ENCODE measurements around the gene PRKCB. TPM values are rescaled to one million over a fixed set of nuclear protein-coding genes. Genes with fewer than 3 reads are reported as not detected.

PRKCB gene
- total and polyA plus RNA-seq, 2 experiments from 2014 or later: 3.7 to 16.4 TPM

DNA sequence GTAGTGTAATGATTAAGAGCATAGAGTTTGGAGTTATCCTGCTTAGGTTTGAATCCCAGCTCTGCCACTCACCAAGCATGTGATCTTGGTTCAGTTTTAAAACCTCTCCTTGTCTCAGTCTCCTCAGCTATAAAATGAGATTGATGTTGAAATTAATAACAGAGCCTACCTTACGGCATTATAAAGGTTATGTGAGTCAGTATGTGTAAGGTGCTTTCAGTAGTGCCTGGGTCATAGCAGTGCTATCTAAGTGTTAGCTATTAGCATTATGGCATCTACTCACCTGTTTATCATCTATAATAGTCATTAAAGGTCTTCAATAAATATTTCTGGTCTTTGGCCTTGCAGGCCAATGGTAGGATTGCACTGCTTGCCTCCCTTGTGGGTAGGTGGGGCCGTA lies 53.4 kb downstream of the PRKCB start:
- Histone ChIP-seq H3K79me2 (replicated peaks; ENCODE audit: insufficient read depth) (no peaks in the 10 kb centered on the region), H2AFZ (no peak overlapping the region), H3K36me3 (ENCODE audit: insufficient read depth) (no peaks in the 10 kb centered on the region), H3K4me3 (no peak overlapping the region), H3K27ac (ENCODE audit: low read depth) (no peak overlapping the region), H3F3A (replicated peaks; ENCODE audit: low read depth) (no peaks in the 10 kb centered on the region), H3K4me2 (no peak overlapping the region), H4K20me1 (replicated peaks; ENCODE audit: insufficient read depth) (no peaks in the 10 kb centered on the region), H3K9me2 (ENCODE audit: insufficient read depth) (no peaks in the 10 kb centered on the region), H3K27me3 (ENCODE audit: insufficient read depth) (no peaks in the 10 kb centered on the region), H3K4me1 (ENCODE audit: insufficient read depth) (no peaks in the 10 kb centered on the region)
- DNase-seq (ENCODE audit: low spot score): no peak
- Mint-ChIP-seq H3K27ac (no peak overlapping the region), H3K4me1 (no peaks in the 10 kb centered on the region), H3K27me3 (ENCODE audit: insufficient read depth, low read depth, poor library complexity) (peaks cover 2% of the 10 kb centered on the region), H3K9me3 (no peaks in the 10 kb centered on the region; the same call in 2 of the 3 replicates), H3K36me3 (ENCODE audit: low read depth) (no peaks in the 10 kb centered on the region), H3K4me3 (no peak overlapping the region)
- TF ChIP-seq, protein P1, sequence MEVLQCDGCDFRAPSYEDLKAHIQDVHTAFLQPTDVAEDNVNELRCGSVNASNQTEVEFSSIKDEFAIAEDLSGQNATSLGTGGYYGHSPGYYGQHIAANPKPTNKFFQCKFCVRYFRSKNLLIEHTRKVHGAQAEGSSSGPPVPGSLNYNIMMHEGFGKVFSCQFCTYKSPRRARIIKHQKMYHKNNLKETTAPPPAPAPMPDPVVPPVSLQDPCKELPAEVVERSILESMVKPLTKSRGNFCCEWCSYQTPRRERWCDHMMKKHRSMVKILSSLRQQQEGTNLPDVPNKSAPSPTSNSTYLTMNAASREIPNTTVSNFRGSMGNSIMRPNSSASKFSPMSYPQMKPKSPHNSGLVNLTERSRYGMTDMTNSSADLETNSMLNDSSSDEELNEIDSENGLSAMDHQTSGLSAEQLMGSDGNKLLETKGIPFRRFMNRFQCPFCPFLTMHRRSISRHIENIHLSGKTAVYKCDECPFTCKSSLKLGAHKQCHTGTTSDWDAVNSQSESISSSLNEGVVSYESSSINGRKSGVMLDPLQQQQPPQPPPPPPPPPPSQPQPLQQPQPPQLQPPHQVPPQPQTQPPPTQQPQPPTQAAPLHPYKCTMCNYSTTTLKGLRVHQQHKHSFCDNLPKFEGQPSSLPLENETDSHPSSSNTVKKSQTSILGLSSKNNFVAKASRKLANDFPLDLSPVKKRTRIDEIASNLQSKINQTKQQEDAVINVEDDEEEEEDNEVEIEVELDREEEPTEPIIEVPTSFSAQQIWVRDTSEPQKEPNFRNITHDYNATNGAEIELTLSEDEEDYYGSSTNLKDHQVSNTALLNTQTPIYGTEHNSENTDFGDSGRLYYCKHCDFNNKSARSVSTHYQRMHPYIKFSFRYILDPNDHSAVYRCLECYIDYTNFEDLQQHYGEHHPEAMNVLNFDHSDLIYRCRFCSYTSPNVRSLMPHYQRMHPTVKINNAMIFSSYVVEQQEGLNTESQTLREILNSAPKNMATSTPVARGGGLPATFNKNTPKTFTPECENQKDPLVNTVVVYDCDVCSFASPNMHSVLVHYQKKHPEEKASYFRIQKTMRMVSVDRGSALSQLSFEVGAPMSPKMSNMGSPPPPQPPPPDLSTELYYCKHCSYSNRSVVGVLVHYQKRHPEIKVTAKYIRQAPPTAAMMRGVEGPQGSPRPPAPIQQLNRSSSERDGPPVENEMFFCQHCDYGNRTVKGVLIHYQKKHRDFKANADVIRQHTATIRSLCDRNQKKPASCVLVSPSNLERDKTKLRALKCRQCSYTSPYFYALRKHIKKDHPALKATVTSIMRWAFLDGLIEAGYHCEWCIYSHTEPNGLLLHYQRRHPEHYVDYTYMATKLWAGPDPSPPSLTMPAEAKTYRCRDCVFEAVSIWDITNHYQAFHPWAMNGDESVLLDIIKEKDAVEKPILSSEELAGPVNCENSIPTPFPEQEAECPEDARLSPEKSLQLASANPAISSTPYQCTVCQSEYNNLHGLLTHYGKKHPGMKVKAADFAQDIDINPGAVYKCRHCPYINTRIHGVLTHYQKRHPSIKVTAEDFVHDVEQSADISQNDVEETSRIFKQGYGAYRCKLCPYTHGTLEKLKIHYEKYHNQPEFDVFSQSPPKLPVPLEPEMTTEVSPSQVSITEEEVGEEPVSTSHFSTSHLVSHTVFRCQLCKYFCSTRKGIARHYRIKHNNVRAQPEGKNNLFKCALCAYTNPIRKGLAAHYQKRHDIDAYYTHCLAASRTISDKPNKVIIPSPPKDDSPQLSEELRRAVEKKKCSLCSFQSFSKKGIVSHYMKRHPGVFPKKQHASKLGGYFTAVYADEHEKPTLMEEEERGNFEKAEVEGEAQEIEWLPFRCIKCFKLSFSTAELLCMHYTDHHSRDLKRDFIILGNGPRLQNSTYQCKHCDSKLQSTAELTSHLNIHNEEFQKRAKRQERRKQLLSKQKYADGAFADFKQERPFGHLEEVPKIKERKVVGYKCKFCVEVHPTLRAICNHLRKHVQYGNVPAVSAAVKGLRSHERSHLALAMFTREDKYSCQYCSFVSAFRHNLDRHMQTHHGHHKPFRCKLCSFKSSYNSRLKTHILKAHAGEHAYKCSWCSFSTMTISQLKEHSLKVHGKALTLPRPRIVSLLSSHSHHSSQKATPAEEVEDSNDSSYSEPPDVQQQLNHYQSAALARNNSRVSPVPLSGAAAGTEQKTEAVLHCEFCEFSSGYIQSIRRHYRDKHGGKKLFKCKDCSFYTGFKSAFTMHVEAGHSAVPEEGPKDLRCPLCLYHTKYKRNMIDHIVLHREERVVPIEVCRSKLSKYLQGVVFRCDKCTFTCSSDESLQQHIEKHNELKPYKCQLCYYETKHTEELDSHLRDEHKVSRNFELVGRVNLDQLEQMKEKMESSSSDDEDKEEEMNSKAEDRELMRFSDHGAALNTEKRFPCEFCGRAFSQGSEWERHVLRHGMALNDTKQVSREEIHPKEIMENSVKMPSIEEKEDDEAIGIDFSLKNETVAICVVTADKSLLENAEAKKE (CRISPR knock-in tag; IDR thresholded peaks at IDR 0.05): no peak
- TF ChIP-seq, protein P2, sequence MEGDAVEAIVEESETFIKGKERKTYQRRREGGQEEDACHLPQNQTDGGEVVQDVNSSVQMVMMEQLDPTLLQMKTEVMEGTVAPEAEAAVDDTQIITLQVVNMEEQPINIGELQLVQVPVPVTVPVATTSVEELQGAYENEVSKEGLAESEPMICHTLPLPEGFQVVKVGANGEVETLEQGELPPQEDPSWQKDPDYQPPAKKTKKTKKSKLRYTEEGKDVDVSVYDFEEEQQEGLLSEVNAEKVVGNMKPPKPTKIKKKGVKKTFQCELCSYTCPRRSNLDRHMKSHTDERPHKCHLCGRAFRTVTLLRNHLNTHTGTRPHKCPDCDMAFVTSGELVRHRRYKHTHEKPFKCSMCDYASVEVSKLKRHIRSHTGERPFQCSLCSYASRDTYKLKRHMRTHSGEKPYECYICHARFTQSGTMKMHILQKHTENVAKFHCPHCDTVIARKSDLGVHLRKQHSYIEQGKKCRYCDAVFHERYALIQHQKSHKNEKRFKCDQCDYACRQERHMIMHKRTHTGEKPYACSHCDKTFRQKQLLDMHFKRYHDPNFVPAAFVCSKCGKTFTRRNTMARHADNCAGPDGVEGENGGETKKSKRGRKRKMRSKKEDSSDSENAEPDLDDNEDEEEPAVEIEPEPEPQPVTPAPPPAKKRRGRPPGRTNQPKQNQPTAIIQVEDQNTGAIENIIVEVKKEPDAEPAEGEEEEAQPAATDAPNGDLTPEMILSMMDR (conservative IDR thresholded peaks at IDR 0.05; ENCODE audit: low read depth in 2 of 2): no peak
- TF ChIP-seq EZH2 (IDR thresholded peaks at IDR 0.05; ENCODE audit: low read depth, unreplicated experiment) (no peak), STAT1 (IDR thresholded peaks at IDR 0.05; ENCODE audit: unreplicated experiment) (no peak)
- ATAC-seq: no peak
